Chondrocyte (in vitro differentiated cells): ENCODE measurements around the gene CHD6. TPM values are rescaled to one million over a fixed set of nuclear protein-coding genes. Genes with fewer than 3 reads are reported as not detected.

ENCODE experiments used
- DNase-seq: peaks from one replicate; pipeline ENCODE4 v3.0.0; 2021; ENCODE audit warnings: mixed read lengths, low spot score
- H3K27ac Mint-ChIP-seq: one replicate; pipeline ENCODE4 v1.8.0; 2021; ENCODE audit warnings: mild to moderate bottlenecking, moderate library complexity, mixed read lengths; ENCODE audit not compliant: unreplicated experiment
- H3K27me3 Mint-ChIP-seq: 2 replicates; pipeline ENCODE4 v1.8.0; 2021; ENCODE audit warnings: low read depth, mixed read lengths
- H3K36me3 Mint-ChIP-seq: 2 replicates; pipeline ENCODE4 v1.8.0; 2021; ENCODE audit warnings: low read depth, mixed read lengths
- H3K4me1 Mint-ChIP-seq: 2 replicates; pipeline ENCODE4 v1.8.0; 2021; ENCODE audit warnings: low read depth, mild to moderate bottlenecking, mixed read lengths
- H3K4me3 Mint-ChIP-seq: one replicate; pipeline ENCODE4 v1.8.0; 2021; ENCODE audit warnings: mild to moderate bottlenecking, moderate library complexity, mixed read lengths; ENCODE audit not compliant: unreplicated experiment
- H3K9me3 Mint-ChIP-seq: 2 replicates; pipeline ENCODE4 v1.8.0; 2021; ENCODE audit warnings: low read depth, mixed read lengths
- CTCF ChIP-seq: fragments of 200-600 bp; sonication (generic); IDR thresholded peaks from 2 replicates; pipeline ENCODE4 v1.5.0; 2021; ENCODE audit warnings: antibody characterized with exemption, mild to moderate bottlenecking, moderate library complexity
- total RNA-seq: library from RNA; stranded (reverse); gene quantifications from 3 replicates; pipeline ENCODE4 v1.2.1, GENCODE V29; 2021

Gene CHD6
- total RNA-seq, 1 donor from 2014 or later, result 29.9 TPM

DNA sequence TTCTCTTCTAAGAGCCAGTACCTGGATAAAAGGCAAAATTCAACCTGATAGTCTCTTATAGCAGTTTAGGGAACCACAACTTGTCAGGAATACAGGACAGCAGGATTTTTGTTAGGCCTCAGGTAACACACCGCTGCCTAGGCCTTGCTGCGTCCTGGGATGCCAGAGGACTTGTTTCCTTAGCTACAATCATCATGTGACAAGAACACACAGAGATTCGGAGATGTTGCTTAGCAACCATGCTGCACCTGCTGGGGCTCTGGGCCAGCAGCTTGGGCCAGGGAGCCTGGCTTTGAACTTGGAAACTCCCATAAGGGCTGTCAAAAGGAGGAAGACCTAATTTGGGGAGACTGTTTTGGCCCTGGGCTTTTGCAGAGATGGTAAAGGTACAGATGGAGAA lies 36.1 kb upstream of the CHD6 start:
- Mint-ChIP-seq H3K27ac (no peak overlapping the region), H3K4me3 (no peak overlapping the region)

GRCh38 chr20:41650231-41650948 lies 32.2 kb upstream of the CHD6 start:
- Mint-ChIP-seq H3K36me3 (no peaks in the 10 kb centered on the region), H3K4me1 (no peaks in the 10 kb centered on the region), H3K27me3 (peaks cover 48% of the 10 kb centered on the region), H3K9me3 (no peaks in the 10 kb centered on the region), H3K4me3 (no peak overlapping the region), H3K27ac (no peak overlapping the region)
- TF ChIP-seq CTCF, result no peak
- no peak for DNase-seq

More for the DNA sequence above, 36.1 kb upstream of the CHD6 start:
- peaks cover 34% of the 10 kb centered on the region for H3K27me3 Mint-ChIP-seq
- no peaks in the 10 kb centered on the region for H3K9me3 Mint-ChIP-seq
- H3K4me1 Mint-ChIP-seq, result no peaks in the 10 kb centered on the region
- DNase-seq, result no peak
- H3K36me3 Mint-ChIP-seq, result no peaks in the 10 kb centered on the region
- no peak for TF ChIP-seq CTCF

DNA sequence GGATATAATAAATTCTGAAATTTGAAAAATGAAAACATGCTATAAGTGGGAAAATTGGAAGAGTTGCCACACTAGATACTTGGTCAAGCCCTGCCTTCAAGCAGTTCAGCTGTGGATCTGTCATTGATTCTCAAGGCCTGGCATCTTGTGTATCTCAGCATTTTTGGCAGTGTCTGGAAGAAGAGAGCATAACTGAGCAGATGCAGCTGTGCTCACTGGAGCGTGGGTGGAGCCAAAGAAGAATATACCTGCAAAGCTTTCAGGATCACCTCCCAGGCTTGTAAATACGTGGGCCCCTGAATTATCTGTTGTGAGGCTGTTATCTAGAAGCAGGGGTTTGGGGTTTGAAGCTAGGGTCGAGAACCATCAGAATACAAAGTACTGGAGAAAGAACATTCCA lies 31.3 kb upstream of the CHD6 start:
- no peaks in the 10 kb centered on the region for H3K9me3 Mint-ChIP-seq
- H3K27ac Mint-ChIP-seq, result no peak overlapping the region
- peaks cover 48% of the 10 kb centered on the region for H3K27me3 Mint-ChIP-seq
- no peak for TF ChIP-seq CTCF
- H3K4me1 Mint-ChIP-seq, result no peaks in the 10 kb centered on the region
- no peak for DNase-seq
- no peak overlapping the region for H3K4me3 Mint-ChIP-seq
- no peaks in the 10 kb centered on the region for H3K36me3 Mint-ChIP-seq

DNA sequence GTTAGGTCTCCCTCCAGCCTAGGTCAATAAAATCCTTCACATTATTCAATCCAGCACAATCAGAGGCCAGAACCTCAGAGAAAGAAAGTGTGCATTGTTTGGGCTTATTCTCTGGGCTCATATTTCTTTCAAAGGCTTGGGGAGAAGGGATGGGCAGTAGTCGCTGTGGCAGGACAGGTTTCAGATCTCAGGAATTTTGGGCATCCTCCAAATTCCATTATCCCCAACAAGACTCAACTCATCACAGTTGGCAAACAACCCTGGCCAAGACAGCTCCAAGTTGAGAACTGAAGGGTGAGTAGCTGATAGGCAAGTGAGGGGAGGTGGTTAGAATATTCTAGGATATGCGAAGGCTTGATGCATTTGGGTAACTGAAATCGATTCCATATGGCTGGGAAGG lies 27.2 kb upstream of the CHD6 start:
- no peak for DNase-seq
- H3K27me3 Mint-ChIP-seq, result peaks cover 35% of the 10 kb centered on the region
- H3K36me3 Mint-ChIP-seq, result no peaks in the 10 kb centered on the region
- no peaks in the 10 kb centered on the region for H3K9me3 Mint-ChIP-seq
- H3K4me3 Mint-ChIP-seq, result no peak overlapping the region
- H3K4me1 Mint-ChIP-seq, result peaks cover 3% of the 10 kb centered on the region
- no peak for TF ChIP-seq CTCF
- no peak overlapping the region for H3K27ac Mint-ChIP-seq

DNA sequence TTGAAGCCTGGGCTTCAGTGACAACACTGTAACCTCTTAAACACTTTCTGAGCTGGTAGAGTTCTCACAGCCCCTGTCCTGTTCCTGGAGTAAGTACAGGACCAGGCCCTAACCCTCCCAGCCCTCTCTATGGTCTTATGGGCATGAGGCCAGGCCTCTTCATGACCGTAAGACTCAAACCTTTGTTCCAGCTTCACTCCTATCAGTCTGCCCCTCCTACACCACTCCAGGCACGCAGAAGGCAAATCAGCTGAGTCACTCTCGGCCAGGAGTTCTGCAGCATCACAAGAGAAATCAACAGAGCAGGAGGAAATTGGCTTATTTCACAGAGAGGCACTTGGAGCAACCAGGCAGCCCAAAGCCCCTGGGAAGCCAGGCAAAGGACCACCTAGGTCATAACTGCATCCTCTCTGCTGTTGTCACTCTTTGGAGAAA lies 25.3 kb upstream of the CHD6 start:
- no peak for TF ChIP-seq CTCF
- Mint-ChIP-seq H3K36me3 (no peaks in the 10 kb centered on the region), H3K27ac (no peak overlapping the region), H3K4me3 (no peak overlapping the region), H3K27me3 (peaks cover 33% of the 10 kb centered on the region), H3K9me3 (no peaks in the 10 kb centered on the region), H3K4me1 (peaks cover 3% of the 10 kb centered on the region)
- no peak for DNase-seq
